ENCODE measurements around the gene DEFB125. TPM values are rescaled to one million over a fixed set of nuclear protein-coding genes. Genes with fewer than 3 reads are reported as not detected.
"Not testable (repeated sequence)": the region's sequence is repeated elsewhere in the genome, so short reads cannot be mapped to it uniquely, and the experiment has no call there.

Gene DEFB125
- total RNA-seq, 1 donor from 2014 or later: not detected

DNA sequence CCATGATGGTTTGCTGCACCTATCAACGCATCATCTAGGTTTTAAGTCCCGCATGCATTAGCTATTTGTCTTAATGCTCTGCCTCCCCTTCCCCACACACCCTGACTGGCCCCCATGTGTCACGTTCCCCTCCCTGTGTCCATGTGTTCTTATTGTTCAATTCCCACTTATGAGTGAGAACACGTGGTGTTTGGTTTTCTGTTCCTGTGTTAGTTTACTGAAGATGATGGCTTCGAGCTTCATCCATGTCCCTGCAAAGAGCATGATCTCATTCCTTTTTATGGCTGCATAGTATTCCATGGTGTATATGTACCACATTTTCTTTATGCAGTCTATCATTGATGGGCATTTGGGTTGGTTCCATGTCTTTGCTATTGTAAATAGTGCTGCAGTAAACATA lies 10.2 kb downstream of the DEFB125 start:
- H3K36me3 Mint-ChIP-seq (ENCODE audit: low read depth); H3K4me1 Mint-ChIP-seq (ENCODE audit: low read depth); intact Hi-C loops (cut with micrococcal nuclease); H3K4me3 Mint-ChIP-seq; H3K27ac Mint-ChIP-seq; DNase-seq (ENCODE audit: low spot score): not testable (repeated sequence)
- Mint-ChIP-seq H3K27me3 (ENCODE audit: insufficient read depth) (peaks cover 17% of the 10 kb centered on the region), H3K9me3 (peaks cover 20% of the 10 kb centered on the region)

GRCh38 chr20:101975-102374 lies 14.5 kb downstream of the DEFB125 start:
- Mint-ChIP-seq H3K27ac (no peak overlapping the region), H3K9me3 (no peaks in the 10 kb centered on the region), H3K4me1 (ENCODE audit: low read depth) (no peaks in the 10 kb centered on the region), H3K36me3 (ENCODE audit: low read depth) (no peaks in the 10 kb centered on the region), H3K27me3 (ENCODE audit: insufficient read depth) (peaks cover 12% of the 10 kb centered on the region), H3K4me3 (no peak overlapping the region)
- DNase-seq (ENCODE audit: low spot score): no peak
- intact Hi-C loops (cut with micrococcal nuclease): no loop called here

DNA sequence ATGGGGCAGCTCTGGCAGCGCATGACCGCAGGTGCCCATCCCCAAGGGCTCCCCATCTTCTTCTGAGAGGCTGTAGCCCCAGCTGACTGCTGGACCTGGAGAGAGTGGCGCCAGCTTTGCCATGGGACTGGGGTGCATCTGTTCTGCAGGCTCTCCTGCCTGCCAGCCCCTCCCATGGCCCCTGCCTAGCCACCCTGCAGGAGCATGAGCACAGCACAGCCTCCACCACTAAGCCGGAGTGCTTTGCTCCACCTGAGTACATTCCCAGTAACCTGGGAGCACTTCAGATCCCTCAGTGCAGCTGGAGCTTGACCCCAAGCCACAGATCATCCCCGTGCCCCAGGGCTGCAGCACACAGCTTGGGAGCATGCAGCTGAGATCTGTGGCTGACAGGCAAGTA lies 16.0 kb downstream of the DEFB125 start:
- H3K36me3 Mint-ChIP-seq (ENCODE audit: low read depth): no peaks in the 10 kb centered on the region
- peaks cover 21% of the 10 kb centered on the region for H3K27me3 Mint-ChIP-seq (ENCODE audit: insufficient read depth)
- no peaks in the 10 kb centered on the region for H3K9me3 Mint-ChIP-seq
- H3K27ac Mint-ChIP-seq: no peak overlapping the region
- no peak for DNase-seq (ENCODE audit: low spot score)
- H3K4me1 Mint-ChIP-seq (ENCODE audit: low read depth): no peaks in the 10 kb centered on the region
- no peak overlapping the region for H3K4me3 Mint-ChIP-seq
- intact Hi-C loops (cut with micrococcal nuclease): no loop called here

GRCh38 chr20:112396-112795 lies 24.9 kb downstream of the DEFB125 start:
- Mint-ChIP-seq H3K36me3 (ENCODE audit: low read depth) (no peaks in the 10 kb centered on the region), H3K27me3 (ENCODE audit: insufficient read depth) (peaks cover 27% of the 10 kb centered on the region), H3K27ac (no peak overlapping the region), H3K4me1 (ENCODE audit: low read depth) (no peaks in the 10 kb centered on the region), H3K4me3 (no peak overlapping the region), H3K9me3 (no peaks in the 10 kb centered on the region)
- intact Hi-C loops (cut with micrococcal nuclease): no loop called here
- no peak for DNase-seq (ENCODE audit: low spot score)

- no peak for DNase-seq (ENCODE audit: low spot score)
- Mint-ChIP-seq H3K27ac (no peak overlapping the region), H3K27me3 (ENCODE audit: insufficient read depth) (peaks cover 26% of the 10 kb centered on the region), H3K9me3 (no peaks in the 10 kb centered on the region), H3K36me3 (ENCODE audit: low read depth) (no peaks in the 10 kb centered on the region), H3K4me3 (no peak overlapping the region), H3K4me1 (ENCODE audit: low read depth) (no peaks in the 10 kb centered on the region)
- intact Hi-C loops (cut with micrococcal nuclease): no loop called here
Measured at GRCh38 chr20:117518-117917, 30.0 kb downstream of the DEFB125 start.

DNA sequence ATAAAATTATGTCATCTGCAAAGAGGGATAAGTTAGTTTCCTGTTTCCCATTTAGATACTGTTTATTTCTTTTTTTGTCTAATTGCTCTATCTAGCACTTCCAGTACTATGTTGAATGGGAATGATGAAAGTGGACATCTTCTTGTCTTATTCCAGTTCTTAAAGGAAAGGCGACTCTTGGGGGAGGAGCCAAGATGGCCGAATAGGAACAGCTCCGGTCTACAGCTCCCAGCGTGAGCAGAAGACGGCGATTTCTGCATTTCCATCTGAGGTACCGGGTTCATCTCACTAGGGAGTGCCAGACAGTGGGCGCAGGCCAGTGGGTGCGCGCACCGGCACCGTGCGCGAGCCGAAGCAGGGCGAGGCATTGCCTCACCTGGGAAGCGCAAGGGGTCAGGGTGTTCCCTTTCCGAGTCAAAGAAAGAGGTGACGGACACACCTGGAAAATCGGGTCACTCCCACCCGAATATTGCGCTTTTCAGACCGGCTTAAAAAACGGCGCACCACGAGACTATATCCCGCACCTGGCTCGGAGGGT lies 42.4 kb downstream of the DEFB125 start:
- H3K9me3 Mint-ChIP-seq; H3K27ac Mint-ChIP-seq; H3K36me3 Mint-ChIP-seq (ENCODE audit: low read depth); H3K4me3 Mint-ChIP-seq; H3K4me1 Mint-ChIP-seq (ENCODE audit: low read depth); DNase-seq (ENCODE audit: low spot score); intact Hi-C loops (cut with micrococcal nuclease): not testable (repeated sequence)
- peaks cover 13% of the 10 kb centered on the region for H3K27me3 Mint-ChIP-seq (ENCODE audit: insufficient read depth)

DNA sequence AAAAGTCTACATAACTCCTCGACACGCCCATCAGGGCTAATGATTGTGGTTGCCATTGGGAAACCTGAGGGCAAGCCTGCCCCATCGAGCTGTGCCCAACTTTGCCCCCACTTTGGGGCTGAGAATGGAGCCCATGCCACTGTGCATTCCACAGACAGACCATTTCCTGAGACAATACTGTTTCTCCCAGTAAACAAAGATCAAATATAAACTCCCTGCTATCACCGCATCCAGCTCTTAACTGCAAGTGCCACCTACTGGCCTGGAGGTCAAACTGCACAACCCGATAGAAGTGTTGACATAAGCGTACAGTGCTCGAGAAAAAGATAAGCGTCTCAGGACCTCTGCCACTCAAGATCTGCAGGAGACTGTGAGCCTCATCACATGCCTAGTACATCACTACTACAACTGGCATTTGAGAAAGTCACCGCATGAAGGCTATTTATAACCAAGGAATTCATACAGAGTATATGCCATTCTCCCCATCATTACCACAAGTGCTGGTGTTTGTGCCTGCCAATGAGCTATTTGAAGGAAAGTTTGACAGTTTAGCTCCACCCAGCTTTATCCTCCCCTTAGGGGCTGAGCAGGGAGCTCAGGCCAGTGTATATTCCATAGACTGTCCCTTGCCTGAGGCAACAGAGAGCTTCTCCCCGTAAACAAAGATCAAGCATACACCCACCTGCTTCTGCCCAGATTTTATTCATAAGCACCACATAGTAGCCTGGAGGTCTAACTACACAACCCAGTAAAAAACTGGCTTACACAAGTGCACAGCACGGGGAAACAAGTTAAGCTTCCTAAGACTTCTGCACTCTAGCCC lies 50.4 kb downstream of the DEFB125 start:
- H3K4me1 Mint-ChIP-seq (ENCODE audit: low read depth): no peaks in the 10 kb centered on the region
- no peak overlapping the region for H3K4me3 Mint-ChIP-seq
- no peak for DNase-seq (ENCODE audit: low spot score)
- H3K27ac Mint-ChIP-seq: no peak overlapping the region
- H3K27me3 Mint-ChIP-seq (ENCODE audit: insufficient read depth): peaks cover 24% of the 10 kb centered on the region
- peaks cover 10% of the 10 kb centered on the region for H3K9me3 Mint-ChIP-seq
- intact Hi-C loops (cut with micrococcal nuclease): no loop called here
- no peaks in the 10 kb centered on the region for H3K36me3 Mint-ChIP-seq (ENCODE audit: low read depth)

DNA sequence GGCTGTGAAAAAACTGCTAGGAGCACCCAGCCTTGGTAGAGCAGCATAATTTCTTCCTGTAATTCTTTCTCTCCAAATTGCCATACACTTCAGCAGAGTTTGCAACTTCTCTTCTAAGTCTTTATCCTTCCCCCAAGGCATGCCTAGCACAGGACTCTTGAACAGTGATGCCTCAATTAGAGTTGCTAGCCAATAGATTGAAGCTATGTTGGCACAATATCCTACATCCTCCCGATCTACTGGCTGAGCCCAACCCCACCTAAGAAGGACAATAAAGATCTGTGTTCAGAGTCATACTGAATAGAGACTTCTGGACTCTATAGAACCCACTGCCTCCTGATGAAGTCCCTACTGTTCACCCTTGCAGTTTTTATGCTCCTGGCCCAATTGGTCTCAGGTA lies 54.8 kb downstream of the DEFB125 start, which contains the start of gene DEFB126:
Gene DEFB126, plus strand, starts transcription at position 301 of the 400 bp plus-strand sequence. Its CDS starts 39 bp downstream, at position 340.
- H3K36me3 Mint-ChIP-seq (ENCODE audit: low read depth): no peaks in the 10 kb centered on the region
- H3K27ac Mint-ChIP-seq: no peak within 1 kb of the TSS
- peaks cover 10% of the 10 kb centered on the region for H3K9me3 Mint-ChIP-seq
- H3K4me3 Mint-ChIP-seq: no peak within 1 kb of the TSS
- DNase-seq (ENCODE audit: low spot score): no peak
- H3K4me1 Mint-ChIP-seq (ENCODE audit: low read depth): no peaks in the 10 kb centered on the region
- H3K27me3 Mint-ChIP-seq (ENCODE audit: insufficient read depth): peaks cover 43% of the 10 kb centered on the region
- intact Hi-C loops (cut with micrococcal nuclease): no loop called here

DNA sequence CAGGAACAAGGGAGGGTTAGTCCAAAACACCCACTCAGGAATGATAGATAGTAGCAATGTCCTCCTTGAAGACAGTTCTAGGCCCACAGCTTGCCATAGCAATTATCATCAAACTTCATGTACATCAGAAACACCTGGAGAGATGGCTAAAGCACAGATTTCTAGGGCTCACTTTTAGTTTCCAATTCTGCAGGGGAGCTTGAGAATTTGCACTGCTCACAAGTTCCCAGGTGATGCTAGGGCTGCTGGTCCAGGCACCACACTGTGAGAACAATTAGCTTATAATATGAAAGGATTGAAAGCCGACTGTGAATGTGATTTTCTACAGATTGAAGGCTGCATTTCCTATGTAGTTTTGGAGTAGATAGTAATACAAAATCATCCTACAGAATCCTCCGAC lies 58.4 kb downstream of the DEFB125 start:
- no peaks in the 10 kb centered on the region for H3K4me1 Mint-ChIP-seq (ENCODE audit: low read depth)
- no peak overlapping the region for H3K27ac Mint-ChIP-seq
- DNase-seq (ENCODE audit: low spot score): no peak
- intact Hi-C loops (cut with micrococcal nuclease): loop anchor here (5.0 kb wide), 1 partner anchor 121 kb away; no protein-coding TSS in a partner anchor
- no peak overlapping the region for H3K4me3 Mint-ChIP-seq
- no peaks in the 10 kb centered on the region for H3K9me3 Mint-ChIP-seq
- peaks cover 37% of the 10 kb centered on the region for H3K27me3 Mint-ChIP-seq (ENCODE audit: insufficient read depth)
- H3K36me3 Mint-ChIP-seq (ENCODE audit: low read depth): no peaks in the 10 kb centered on the region

Other genes starting within 250 kb of the DEFB125 start
- not detected in 2 replicates for gene DEFB126, start 54.9 kb downstream of the DEFB125 start, total RNA-seq
- not detected in 2 replicates for gene DEFB127, start 69.8 kb downstream of the DEFB125 start, total RNA-seq
- not detected in 2 replicates for gene DEFB128, start 102.0 kb downstream of the DEFB125 start, total RNA-seq
- not detected in 2 replicates for gene DEFB129, start 139.6 kb downstream of the DEFB125 start, total RNA-seq
- gene DEFB132, start 170.1 kb downstream of the DEFB125 start, total RNA-seq: not detected in 2 replicates
- 4.3 and 4.7 TPM in 2 replicates for gene C20orf96, start 203.1 kb downstream of the DEFB125 start, total RNA-seq
- gene ZCCHC3, start 209.9 kb downstream of the DEFB125 start, total RNA-seq: 25.9 TPM in 2 replicates
- 7.4 and 7.6 TPM in 2 replicates for gene SOX12, start 237.9 kb downstream of the DEFB125 start, total RNA-seq